Gastroesophageal sphincter (tissue), 4 donors: ENCODE results near the gene PFKL. TPM values are rescaled to one million over a fixed set of nuclear protein-coding genes. Genes with fewer than 3 reads are reported as not detected.

ENCODE experiments used
- ATAC-seq: fragments of 150-250 bp; one replicate; pipeline ENCODE4 v1.9.1; 2016; ENCODE audit warnings: mild to moderate bottlenecking, moderate library complexity
- H3K27ac ChIP-seq, 4 donors: fragments of 200-600 bp; sonication (generic) in 3 of 4; 1 replicate in 3 of 4; 2 replicates in 1 of 4; pipeline ENCODE4 v1.5.1; 2016 to 2019
- H3K27me3 ChIP-seq: fragments of 200-600 bp; sonication (generic); one replicate; pipeline ENCODE4 v1.5.1; 2019
- H3K36me3 ChIP-seq, 2 donors: fragments of 200-600 bp; sonication (generic); one replicate each; pipeline ENCODE4 v1.5.1; 2019; ENCODE audit warnings: control low read depth in 1 of 2
- H3K4me1 ChIP-seq, 3 donors: fragments of 200-600 bp; sonication (generic); 1 replicate in 2 of 3; 2 replicates in 1 of 3; pipeline ENCODE4 v1.5.1; 2016 to 2019; ENCODE audit warnings: control low read depth in 2 of 3
- H3K4me3 ChIP-seq, 2 donors: fragments of 200-600 bp; sonication (generic); one replicate each; pipeline ENCODE4 v1.5.1; 2019; ENCODE audit warnings: mild to moderate bottlenecking in 1 of 2, moderate library complexity in 1 of 2
- H3K9me3 ChIP-seq, 3 donors: fragments of 200-600 bp; sonication (generic); one replicate each; pipeline ENCODE4 v1.5.1; 2017 to 2019; ENCODE audit warnings: control low read depth in 2 of 3
- CTCF ChIP-seq, 4 experiments: fragments of 200-600 bp in 2 of 4; fragments of 450-650 bp in 2 of 4; sonication (generic) in 1 of 4; IDR thresholded peaks; one replicate each; pipeline ENCODE4 v1.5.1; 2017 to 2019; ENCODE audit warnings: antibody characterized with exemption in 4 of 4, mild to moderate bottlenecking in 2 of 4, moderate library complexity in 2 of 4
- EP300 ChIP-seq: sonication (generic); formaldehyde crosslinking; IDR thresholded peaks from one replicate; pipeline ENCODE4 v1.6.1; 2017; ENCODE audit warnings: antibody characterized with exemption, mild to moderate bottlenecking
- POLR2A ChIP-seq, 2 donors: fragments of 450-650 bp; IDR thresholded peaks; one replicate each; pipeline ENCODE4 v1.6.1; 2017; ENCODE audit warnings: antibody characterized with exemption in 2 of 2, mild to moderate bottlenecking in 2 of 2, moderate library complexity in 1 of 2
- POLR2AphosphoS5 ChIP-seq: sonication (generic); formaldehyde crosslinking; IDR thresholded peaks from one replicate; pipeline ENCODE4 v1.6.1; 2017; ENCODE audit warnings: antibody characterized with exemption
- WGBS, 2 donors: methylation state at CpG; one replicate each; pipeline ENCODE4 v1.1.5; 2018; ENCODE audit warnings: low coverage in 1 of 2; 5-methylcytosine and 5-hydroxymethylcytosine counted together
- total RNA-seq, 4 donors: library from RNA; depleted of rRNA; stranded (reverse); fragments of >200 nt; gene quantifications; one replicate each; pipeline ENCODE4 v1.1.0, GENCODE V29; 2016

Gene PFKL
- total RNA-seq, 4 donors from 2014 or later = 57.7 to 103 (median 72.1) TPM

GRCh38 chr21:44349847-44350772, 50.3 kb downstream of the PFKL start:
- peaks cover 0 to 12% (median 0%) of the 10 kb centered on the region in 3 donors for H3K4me1 ChIP-seq
- no peak overlapping the region for H3K27ac ChIP-seq
- no peak for TF ChIP-seq POLR2A (IDR thresholded peaks at IDR 0.05)
- TF ChIP-seq CTCF (IDR thresholded peaks at IDR 0.05) = no peak
- TF ChIP-seq POLR2AphosphoS5 = no peak
- ATAC-seq = no peak
- no peaks in the 10 kb centered on the region for H3K9me3 ChIP-seq
- H3K4me3 ChIP-seq = peak overlapping the region in 1 of 2 donors; percentile 34
- peaks cover 79% of the 10 kb centered on the region for H3K27me3 ChIP-seq
- WGBS, 2 donors = no CpG with 5 or more reads among the region's 113 CpGs
- no peaks in the 10 kb centered on the region for H3K36me3 ChIP-seq

GRCh38 chr21:44350773-44351481, 51.1 kb downstream of the PFKL start:
- peaks cover 0 to 12% (median 0%) of the 10 kb centered on the region in 3 donors for H3K4me1 ChIP-seq
- no peaks in the 10 kb centered on the region for H3K9me3 ChIP-seq
- H3K27me3 ChIP-seq = peaks cover 78% of the 10 kb centered on the region
- peak overlapping the region in 1 of 2 donors; percentile 34 for H3K4me3 ChIP-seq
- 0% methylated on average over 1 of the region's 42 CpGs; no CpG with 5 or more reads in 1 of the 2 donors for WGBS, 2 donors
- ATAC-seq = no peak
- no peak overlapping the region for H3K27ac ChIP-seq
- no peak for TF ChIP-seq POLR2A (IDR thresholded peaks at IDR 0.05)
- no peak for TF ChIP-seq POLR2AphosphoS5
- TF ChIP-seq CTCF (IDR thresholded peaks at IDR 0.05) = no peak
- TF ChIP-seq EP300 = no peak
- H3K36me3 ChIP-seq = no peaks in the 10 kb centered on the region

GRCh38 chr21:44351535-44352252, 51.8 kb downstream of the PFKL start:
- ATAC-seq = no peak
- peaks cover 77% of the 10 kb centered on the region for H3K27me3 ChIP-seq

More at GRCh38 chr21:44351535-44352252, 51.8 kb downstream of the PFKL start:
- H3K36me3 ChIP-seq = no peaks in the 10 kb centered on the region
- no peaks in the 10 kb centered on the region for H3K9me3 ChIP-seq
- no peak overlapping the region for H3K27ac ChIP-seq
- TF ChIP-seq EP300 = no peak
- no peak for TF ChIP-seq POLR2A (IDR thresholded peaks at IDR 0.05)
- no peak for TF ChIP-seq CTCF (IDR thresholded peaks at IDR 0.05)
- TF ChIP-seq POLR2AphosphoS5 = no peak
- WGBS, 2 donors = 76 to 90% methylated on average over 2 to 5 of the region's 18 CpGs
- no peak overlapping the region for H3K4me3 ChIP-seq
- H3K4me1 ChIP-seq = peaks cover 0 to 12% (median 0%) of the 10 kb centered on the region in 3 donors
